ENCODE results near the gene IL13. TPM values are rescaled to one million over a fixed set of nuclear protein-coding genes. Genes with fewer than 3 reads are reported as not detected.

The IL13 gene
- total RNA-seq = 1.3 TPM in 1 of 2 replicates, not detected in the other

DNA sequence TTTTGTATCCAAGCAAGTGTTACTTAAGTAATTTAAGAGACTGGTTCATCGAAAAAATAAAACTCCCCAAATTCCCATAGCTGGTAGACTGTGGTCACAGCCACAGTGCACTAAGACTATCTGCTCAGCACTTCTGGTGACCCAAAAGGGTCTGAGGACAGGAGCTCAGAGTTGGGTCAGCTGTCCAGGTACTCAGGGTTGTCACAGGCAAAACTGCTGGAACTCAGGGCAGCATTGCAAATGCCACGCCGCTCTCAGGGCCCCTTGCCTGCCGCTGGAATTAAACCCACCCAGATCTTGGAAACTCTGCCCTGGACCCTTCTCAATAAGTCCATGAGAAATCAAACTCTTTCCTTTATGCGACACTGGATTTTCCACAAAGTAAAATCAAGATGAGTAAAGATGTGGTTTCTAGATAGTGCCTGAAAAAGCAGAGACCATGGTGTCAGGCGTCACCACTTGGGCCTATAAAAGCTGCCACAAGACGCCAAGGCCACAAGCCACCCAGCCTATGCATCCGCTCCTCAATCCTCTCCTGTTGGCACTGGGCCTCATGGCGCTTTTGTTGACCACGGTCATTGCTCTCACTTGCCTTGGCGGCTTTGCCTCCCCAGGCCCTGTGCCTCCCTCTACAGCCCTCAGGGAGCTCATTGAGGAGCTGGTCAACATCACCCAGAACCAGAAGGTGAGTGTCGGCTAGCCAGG, at the start of gene IL13:
Gene IL13, plus strand, starts transcription at position 498 of the 705 bp plus-strand sequence. Its CDS starts 14 bp downstream, at position 512.

GRCh38 chr5:132673939-132674630, 16.1 kb downstream of the IL13 start, which contains the start of gene IL4:
Gene IL4, plus strand, starts transcription at chr5:132673989. Its CDS starts 62 bp downstream, at chr5:132674051.

Other genes with a start within 250 kb of the IL13 start
- gene IRF1, start 167.4 kb upstream of the IL13 start, total RNA-seq = 13.4 and 23.3 TPM in 2 replicates
- gene IL5, start 114.7 kb upstream of the IL13 start, total RNA-seq = not detected in 2 replicates
- gene RAD50, start 101.2 kb upstream of the IL13 start, total RNA-seq = 6.7 and 8.6 TPM in 2 replicates
- gene IL4, start 15.8 kb downstream of the IL13 start, total RNA-seq = not detected in 2 replicates
- gene KIF3A, start 79.4 kb downstream of the IL13 start, total RNA-seq = 3.2 and 5.1 TPM in 2 replicates
- gene CCNI2, start 89.3 kb downstream of the IL13 start, total RNA-seq = not detected in 2 replicates
- gene SEPTIN8, start 119.1 kb downstream of the IL13 start, total RNA-seq = 26.9 and 41.5 TPM in 2 replicates
- 0.16 TPM in 1 of 2 replicates, not detected in the other for gene SOWAHA, start 155.1 kb downstream of the IL13 start, total RNA-seq
- gene SHROOM1, start 172.5 kb downstream of the IL13 start, total RNA-seq = 5.2 and 19.1 TPM in 2 replicates
- not detected in 2 replicates for gene GDF9, start 208.3 kb downstream of the IL13 start, total RNA-seq
- gene UQCRQ, start 208.5 kb downstream of the IL13 start, total RNA-seq = 149 and 159 TPM in 2 replicates
- gene LEAP2, start 215.5 kb downstream of the IL13 start, total RNA-seq = 0.16 TPM in 1 of 2 replicates, not detected in the other

All from cardiac atrium fibroblast (primary cell).